Kidney epithelial cell (primary cell): ENCODE data around the gene HECA. TPM values are rescaled to one million over a fixed set of nuclear protein-coding genes. Genes with fewer than 3 reads are reported as not detected.

Source experiments
- DNase-seq: peaks from one replicate; pipeline ENCODE4 v3.0.0-alpha.2; 2010; ENCODE audit warnings: low read depth
- H3K27me3 ChIP-seq: 2 replicates; pipeline ENCODE4 v1.6.0; 2011; ENCODE audit warnings: low read length; ENCODE audit not compliant: control insufficient read depth, insufficient read depth
- H3K36me3 ChIP-seq: 2 replicates; pipeline ENCODE4 v1.5.1; 2011; ENCODE audit warnings: low read length; ENCODE audit not compliant: control insufficient read depth, insufficient read depth
- H3K4me3 ChIP-seq: 2 replicates; pipeline ENCODE4 v1.5.1; 2011; ENCODE audit warnings: low read depth, mild to moderate bottlenecking, control low read depth, low read length
- CTCF ChIP-seq: IDR thresholded peaks from 2 replicates; pipeline ENCODE4 v1.5.1; 2011; ENCODE audit warnings: mild to moderate bottlenecking, moderate library complexity, low read length, control low read depth, inconsistent platforms; ENCODE audit not compliant: insufficient read depth, poor library complexity, severe bottlenecking
- total RNA-seq: library from RNA; depleted of rRNA; stranded (reverse); fragments of >200 nt; gene quantifications from 2 replicates; pipeline ENCODE4 v1.2.3, GENCODE V29; 2015

HECA gene
- total RNA-seq, 1 donor from 2014 or later: 18.7 TPM

DNA sequence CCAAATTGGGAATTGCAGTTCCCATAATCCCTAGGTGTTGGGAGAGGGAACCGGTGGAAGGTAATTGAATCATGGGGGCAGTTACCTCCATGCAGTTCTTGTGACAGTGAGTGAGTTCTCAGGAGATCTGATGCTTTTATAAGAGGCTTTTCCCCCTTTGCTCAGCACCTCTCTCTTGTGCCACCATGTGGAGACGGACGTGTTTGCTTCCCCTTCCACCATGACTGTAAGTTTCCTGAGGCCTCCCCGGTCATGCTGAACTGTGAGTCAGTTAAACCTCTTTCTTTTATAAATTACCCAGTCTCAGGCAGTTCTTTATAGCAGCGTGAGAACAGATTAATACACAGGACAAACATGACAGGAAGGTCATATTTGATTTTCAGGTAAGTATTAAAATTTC is 25.3 kb upstream of the HECA start:
- Histone ChIP-seq H3K36me3 (no peaks in the 10 kb centered on the region), H3K4me3 (no peak overlapping the region), H3K27me3 (no peaks in the 10 kb centered on the region)
- no peak for DNase-seq
- TF ChIP-seq CTCF: no peak

GRCh38 chr6:139112146-139112545 is 22.7 kb upstream of the HECA start:
- no peak for TF ChIP-seq CTCF
- Histone ChIP-seq H3K27me3 (no peaks in the 10 kb centered on the region), H3K36me3 (no peaks in the 10 kb centered on the region), H3K4me3 (no peak overlapping the region)
- DNase-seq: no peak

- no peaks in the 10 kb centered on the region for H3K36me3 ChIP-seq
- no peaks in the 10 kb centered on the region for H3K27me3 ChIP-seq
- no peak for TF ChIP-seq CTCF
- no peak overlapping the region for H3K4me3 ChIP-seq
- DNase-seq: no peak
These were observed 22.3 kb upstream of the HECA start for GRCh38 chr6:139112561-139112960.

DNA sequence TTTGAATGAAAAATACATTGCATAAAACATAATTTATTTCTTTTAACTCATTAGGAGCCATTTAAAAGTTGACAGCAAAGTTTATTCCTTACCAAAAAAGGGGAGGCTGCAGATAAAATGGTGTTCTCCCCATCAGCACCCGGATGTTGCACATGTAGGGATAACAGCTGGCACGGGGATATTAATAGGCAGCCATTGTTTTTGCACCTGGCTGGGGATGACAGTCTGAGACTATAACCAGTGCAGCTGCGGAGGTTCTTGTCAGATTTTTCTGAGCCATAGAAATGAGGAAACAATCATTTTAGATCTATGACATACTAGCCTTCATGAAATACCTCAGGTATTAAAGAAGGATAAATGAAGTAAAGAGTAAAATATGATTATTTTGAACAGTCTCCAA is 20.1 kb upstream of the HECA start:
- no peaks in the 10 kb centered on the region for H3K27me3 ChIP-seq
- TF ChIP-seq CTCF: no peak
- no peaks in the 10 kb centered on the region for H3K36me3 ChIP-seq
- DNase-seq: no peak
- H3K4me3 ChIP-seq: no peak overlapping the region

GRCh38 chr6:139115989-139116758 is 18.7 kb upstream of the HECA start:
- no peak for DNase-seq
- no peak for TF ChIP-seq CTCF
- no peaks in the 10 kb centered on the region for H3K27me3 ChIP-seq
- H3K36me3 ChIP-seq: no peaks in the 10 kb centered on the region
- no peak overlapping the region for H3K4me3 ChIP-seq

- H3K36me3 ChIP-seq: no peaks in the 10 kb centered on the region
- TF ChIP-seq CTCF: peak; percentile 7
- no peaks in the 10 kb centered on the region for H3K27me3 ChIP-seq
These were observed 17.1 kb upstream of the HECA start for GRCh38 chr6:139117734-139118133.

More at GRCh38 chr6:139117734-139118133, 17.1 kb upstream of the HECA start:
- H3K4me3 ChIP-seq: no peak overlapping the region
- no peak for DNase-seq
